ENCODE data around the gene CADM1.

DNA sequence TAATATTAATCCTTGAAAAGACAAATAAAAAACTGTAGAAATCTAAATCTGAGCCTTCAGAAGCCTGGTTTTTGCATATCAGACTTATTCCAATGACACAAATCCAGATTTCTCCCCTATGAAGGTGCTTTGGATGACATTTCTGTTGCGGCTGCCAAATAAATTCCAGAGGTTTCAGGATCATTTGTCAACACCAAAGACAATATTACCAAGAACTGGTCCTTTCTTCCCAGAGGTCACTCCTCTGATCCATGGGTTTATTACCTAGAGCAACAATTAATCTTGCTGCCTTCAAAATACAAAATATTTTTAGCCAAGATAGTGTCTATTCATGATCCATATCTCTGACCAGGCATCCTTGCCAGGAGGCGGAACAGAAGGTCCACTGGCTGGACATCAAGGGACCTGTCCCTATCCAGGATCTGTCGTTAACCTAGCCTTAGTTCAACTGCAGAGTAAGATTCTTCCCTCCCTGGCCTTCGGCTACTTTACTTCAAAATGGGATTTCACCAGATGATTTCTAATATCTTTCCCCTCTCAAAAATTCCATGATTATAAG is 4.9 kb downstream of the CADM1 start:
- TF ChIP-seq, protein P1, sequence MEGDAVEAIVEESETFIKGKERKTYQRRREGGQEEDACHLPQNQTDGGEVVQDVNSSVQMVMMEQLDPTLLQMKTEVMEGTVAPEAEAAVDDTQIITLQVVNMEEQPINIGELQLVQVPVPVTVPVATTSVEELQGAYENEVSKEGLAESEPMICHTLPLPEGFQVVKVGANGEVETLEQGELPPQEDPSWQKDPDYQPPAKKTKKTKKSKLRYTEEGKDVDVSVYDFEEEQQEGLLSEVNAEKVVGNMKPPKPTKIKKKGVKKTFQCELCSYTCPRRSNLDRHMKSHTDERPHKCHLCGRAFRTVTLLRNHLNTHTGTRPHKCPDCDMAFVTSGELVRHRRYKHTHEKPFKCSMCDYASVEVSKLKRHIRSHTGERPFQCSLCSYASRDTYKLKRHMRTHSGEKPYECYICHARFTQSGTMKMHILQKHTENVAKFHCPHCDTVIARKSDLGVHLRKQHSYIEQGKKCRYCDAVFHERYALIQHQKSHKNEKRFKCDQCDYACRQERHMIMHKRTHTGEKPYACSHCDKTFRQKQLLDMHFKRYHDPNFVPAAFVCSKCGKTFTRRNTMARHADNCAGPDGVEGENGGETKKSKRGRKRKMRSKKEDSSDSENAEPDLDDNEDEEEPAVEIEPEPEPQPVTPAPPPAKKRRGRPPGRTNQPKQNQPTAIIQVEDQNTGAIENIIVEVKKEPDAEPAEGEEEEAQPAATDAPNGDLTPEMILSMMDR (IDR thresholded peaks at IDR 0.05) = no peak
- TF ChIP-seq POLR2A (IDR thresholded peaks at IDR 0.05) (no peak), POLR2AphosphoS5 (IDR thresholded peaks at IDR 0.05) (no peak)

All from prostate gland (tissue), 2 donors.